Loucy (cell line): ENCODE data around the gene SNCAIP.

Source experiments
- EZH2phosphoT487 ChIP-seq: fragments of 200-600 bp; IDR thresholded peaks from 2 replicates; pipeline ENCODE4 v1.6.1; 2018; ENCODE audit warnings: antibody characterized with exemption, mild to moderate bottlenecking, moderate library complexity, borderline replicate concordance
- TF ChIP-seq, protein P1 (sequence below): fragments of 200-600 bp; sonication (generic); conservative IDR thresholded peaks from 2 replicates; pipeline ENCODE4 v1.5.1; 2014; ENCODE audit warnings: mild to moderate bottlenecking, antibody characterized with exemption, low read length

DNA sequence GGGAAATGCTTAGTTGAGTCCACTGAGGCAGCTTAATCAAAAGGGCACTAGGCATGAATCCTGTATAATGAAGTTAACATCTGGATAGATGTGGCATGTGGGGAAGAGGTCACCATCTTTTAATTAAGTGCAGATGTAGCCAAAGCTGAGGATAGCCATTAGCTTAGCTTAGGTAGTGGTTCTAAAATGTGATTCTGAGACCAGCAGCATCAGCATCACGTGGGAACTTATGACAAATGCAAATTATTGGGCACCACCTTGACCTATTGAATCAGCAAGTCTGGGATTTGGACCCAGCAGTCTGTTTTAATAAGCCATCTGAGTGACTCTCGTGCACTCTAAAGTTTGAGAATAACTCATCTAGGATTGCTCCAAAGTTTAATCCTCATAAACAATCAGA is 63.8 kb downstream of the SNCAIP start:
- TF ChIP-seq, protein P1, sequence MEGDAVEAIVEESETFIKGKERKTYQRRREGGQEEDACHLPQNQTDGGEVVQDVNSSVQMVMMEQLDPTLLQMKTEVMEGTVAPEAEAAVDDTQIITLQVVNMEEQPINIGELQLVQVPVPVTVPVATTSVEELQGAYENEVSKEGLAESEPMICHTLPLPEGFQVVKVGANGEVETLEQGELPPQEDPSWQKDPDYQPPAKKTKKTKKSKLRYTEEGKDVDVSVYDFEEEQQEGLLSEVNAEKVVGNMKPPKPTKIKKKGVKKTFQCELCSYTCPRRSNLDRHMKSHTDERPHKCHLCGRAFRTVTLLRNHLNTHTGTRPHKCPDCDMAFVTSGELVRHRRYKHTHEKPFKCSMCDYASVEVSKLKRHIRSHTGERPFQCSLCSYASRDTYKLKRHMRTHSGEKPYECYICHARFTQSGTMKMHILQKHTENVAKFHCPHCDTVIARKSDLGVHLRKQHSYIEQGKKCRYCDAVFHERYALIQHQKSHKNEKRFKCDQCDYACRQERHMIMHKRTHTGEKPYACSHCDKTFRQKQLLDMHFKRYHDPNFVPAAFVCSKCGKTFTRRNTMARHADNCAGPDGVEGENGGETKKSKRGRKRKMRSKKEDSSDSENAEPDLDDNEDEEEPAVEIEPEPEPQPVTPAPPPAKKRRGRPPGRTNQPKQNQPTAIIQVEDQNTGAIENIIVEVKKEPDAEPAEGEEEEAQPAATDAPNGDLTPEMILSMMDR = no peak
- no peak for TF ChIP-seq EZH2phosphoT487
